HG03045 (cell line): ENCODE data around the gene RNFT2.

Experiments used
- ATAC-seq: cut with Tn5 transposase; IDR thresholded peaks from one replicate; pipeline ENCODE4 v1.9.1; 2021; ENCODE audit warnings: mild to moderate bottlenecking, moderate library complexity; ENCODE audit not compliant: unreplicated experiment

The RNFT2 gene, protein sequence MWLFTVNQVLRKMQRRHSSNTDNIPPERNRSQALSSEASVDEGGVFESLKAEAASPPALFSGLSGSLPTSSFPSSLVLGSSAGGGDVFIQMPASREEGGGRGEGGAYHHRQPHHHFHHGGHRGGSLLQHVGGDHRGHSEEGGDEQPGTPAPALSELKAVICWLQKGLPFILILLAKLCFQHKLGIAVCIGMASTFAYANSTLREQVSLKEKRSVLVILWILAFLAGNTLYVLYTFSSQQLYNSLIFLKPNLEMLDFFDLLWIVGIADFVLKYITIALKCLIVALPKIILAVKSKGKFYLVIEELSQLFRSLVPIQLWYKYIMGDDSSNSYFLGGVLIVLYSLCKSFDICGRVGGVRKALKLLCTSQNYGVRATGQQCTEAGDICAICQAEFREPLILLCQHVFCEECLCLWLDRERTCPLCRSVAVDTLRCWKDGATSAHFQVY

DNA sequence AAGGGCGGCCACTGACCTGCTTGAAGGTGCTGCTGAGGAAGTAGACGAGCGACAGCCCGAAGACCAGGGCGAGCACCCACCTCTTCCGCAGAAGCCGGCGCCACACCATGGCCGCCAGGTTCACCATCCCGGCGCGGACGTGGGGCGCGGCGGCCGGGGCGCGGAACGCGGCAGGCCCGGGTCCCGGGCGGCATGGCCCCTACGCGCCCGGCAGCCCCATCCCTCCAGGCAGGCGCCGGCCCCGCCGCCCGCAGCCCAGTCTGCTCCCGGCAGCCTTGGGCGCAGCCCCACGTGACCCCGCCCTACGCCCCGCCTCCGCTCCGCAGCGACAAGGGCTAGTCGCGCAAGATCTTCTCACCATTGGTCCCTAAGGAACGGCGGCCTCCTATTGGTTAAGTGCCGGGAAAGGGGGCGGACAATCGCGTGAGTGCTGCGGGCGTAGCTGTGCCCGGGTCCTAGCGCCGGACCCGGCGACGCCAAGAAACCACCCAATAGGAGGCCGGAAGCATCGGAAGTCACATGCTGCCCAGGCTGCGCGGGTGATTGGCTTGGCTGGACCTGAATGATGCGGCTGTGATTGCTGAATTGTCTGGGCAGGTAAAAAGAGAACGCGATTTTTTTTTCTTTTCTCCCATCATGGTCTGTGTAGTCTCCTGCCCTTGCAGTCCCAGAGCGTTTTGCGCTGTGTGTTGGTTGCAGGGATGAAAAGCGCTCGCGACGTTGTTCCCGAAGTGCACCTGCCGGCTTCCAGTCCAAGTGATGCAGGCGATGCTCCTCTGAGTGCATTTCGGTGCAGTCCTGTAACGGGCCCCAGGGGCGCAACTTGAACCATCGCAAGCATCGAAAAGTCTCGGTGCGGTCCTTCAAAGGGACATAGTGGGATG lies at the start of gene RNFT2, which contains the start of gene SPRING1:
Gene RNFT2 (plus strand): TSS at position 542 of the 884 bp plus-strand sequence. CDS start 2,183 bp downstream, outside the sequence.
Gene SPRING1 (minus strand): TSS at position 296 of the 884 bp plus-strand sequence. CDS start 169 bp downstream, at position 127.
- ATAC-seq: peak; percentile 98

DNA sequence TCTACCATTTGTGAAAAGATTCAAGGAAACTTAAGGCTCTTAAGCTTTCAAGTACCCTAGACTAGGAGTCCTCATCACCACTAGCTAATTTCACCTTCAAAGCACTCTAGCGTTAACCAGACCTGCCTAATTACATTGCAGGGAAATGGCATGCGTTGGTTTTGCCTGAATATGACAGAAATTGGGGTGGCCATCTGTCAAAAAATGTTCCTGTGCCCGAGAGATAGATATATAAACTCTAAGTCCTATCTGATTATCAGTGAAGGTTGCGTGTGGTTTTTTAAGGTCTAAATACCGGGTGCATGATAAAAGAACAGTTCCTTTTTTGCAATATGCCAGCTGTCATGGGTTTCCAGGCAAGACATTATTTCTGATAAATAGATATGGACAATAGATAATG lies 48.6 kb upstream of the RNFT2 start:
- ATAC-seq: no peak

DNA sequence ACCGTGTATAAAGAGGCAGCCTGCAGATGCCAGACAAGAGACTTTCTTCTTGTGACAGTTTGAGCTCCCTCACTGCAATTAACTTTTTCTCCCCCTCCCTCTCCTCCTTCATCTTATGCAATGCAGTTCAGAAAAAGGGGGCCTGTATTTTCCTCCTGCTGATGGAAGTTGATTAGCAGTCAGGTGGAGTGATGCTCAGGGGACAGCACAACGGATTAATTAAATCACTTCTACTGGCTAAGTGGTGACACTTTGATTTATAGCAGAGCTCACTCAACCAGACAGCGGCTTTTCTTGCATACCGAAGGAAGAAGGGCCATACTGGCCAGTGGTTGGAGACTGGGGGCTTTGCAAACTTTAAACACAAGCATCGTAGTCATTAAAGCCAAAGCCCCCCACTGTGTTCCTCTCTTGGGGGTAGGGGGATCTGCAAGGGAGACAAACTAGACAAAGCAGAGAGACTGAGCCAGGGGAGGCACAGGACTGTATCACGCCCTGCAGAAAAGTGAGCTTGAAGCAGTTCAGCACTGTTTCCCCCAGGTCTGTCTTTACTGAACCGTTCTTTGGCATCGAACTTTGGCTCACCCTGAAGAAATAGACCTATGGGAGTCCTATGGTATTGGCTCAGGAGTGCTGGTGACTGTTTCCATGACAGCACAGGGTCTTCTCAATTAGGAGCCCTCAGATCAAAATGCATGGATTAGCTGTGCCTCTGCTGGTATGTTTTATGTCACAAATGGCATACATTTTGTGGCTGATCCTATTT lies 48.0 kb upstream of the RNFT2 start:
- no peak for ATAC-seq

DNA sequence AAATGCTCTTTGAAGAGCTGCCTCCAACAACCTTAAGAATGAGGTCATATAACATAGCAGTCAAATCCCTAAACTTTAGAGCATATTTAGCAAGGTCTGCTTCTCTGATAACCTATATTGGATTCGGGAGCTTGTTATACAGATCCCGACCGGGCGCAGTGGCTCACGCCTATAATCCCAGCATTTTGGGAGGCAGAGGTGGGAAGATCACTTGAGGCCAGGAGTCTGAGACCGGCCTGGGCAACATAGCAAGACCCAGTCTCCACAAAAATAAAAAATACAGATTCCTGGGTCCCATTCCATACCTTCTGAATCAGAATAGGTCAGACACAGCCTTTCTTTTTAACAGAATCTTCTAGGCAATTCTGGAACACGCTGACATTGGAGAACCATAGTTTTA lies 46.9 kb upstream of the RNFT2 start:
- ATAC-seq: no peak

DNA sequence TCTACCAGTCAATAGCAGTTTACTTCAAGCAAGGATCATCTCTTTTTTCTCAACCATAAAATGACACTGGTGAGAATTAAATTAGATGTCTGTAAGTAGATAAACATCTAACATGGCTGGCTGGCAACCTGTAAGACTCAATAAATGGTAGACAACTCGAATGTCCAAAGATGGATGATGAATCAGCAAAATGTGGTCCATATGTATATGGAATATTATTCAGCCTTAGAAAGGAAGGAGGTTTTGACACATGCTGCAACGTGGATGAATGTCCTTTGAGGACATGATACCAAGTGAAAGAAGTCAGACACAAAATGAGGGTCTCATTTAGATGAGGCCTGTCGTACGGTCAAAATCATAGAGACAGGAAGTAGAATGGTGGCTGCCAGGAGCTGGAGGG lies 46.5 kb upstream of the RNFT2 start:
- no peak for ATAC-seq

DNA sequence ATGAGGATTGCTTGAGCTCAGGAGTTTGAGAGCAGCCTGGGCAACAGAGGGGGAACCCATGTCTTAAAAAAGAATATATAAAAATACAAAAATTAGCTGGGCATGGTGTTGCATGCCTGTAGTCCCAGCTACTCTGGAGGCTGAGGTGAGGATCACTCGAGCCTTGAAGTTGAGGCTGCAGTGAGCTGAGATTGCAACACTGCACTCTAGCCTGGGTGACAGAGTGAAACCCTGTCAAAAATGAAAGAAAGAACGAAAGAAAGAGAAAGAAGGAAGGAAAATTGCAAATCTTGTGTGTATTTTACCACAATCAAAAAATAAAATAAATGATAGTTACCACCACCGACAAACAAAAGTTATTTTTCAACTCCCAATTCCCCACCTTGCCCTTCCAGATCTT lies 45.5 kb upstream of the RNFT2 start:
- no peak for ATAC-seq

DNA sequence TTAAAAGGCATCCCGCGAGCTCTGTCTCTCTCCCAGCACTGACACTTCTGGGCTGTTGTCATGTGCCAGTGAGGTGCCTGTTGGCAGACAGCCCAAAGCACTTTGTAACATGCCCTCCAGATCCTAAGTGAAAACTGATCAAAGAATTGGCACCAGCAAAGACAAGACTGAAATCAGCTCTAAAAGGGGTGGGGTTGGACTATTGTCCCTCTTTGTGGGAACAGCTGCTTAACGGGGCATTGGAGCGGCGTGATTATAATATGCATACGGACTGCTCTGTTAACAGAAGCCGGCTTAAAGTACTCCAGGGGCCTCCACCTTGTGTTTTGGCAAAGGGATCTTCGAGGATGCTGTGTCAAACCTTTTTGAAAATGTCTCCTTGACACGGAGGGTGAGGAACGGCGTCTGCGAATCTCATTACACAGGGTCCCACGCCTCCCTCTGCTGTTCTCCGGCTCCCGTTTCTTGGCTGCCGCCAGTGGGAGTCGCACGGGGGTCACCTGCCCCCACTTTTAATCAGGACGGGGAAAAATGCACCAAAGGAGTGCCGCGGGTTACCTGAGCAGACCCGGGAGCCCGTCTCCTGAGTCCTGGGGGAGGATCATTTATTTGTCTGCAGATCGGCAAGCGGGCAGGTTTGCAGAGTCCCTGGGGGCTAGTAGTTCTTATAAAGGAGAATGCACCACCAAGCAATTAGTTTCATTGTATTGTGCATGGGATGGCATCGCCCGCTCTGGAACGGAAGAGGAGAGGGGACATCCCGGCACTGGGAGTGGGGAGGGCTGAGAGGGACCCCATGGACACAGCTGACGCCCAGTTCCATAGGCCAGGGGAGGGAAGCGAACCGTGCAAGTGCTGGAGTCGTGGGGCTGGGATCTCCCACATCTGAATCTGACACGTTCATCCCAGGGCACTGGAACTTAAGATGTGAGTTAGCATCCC lies 44.6 kb upstream of the RNFT2 start:
- no peak for ATAC-seq

DNA sequence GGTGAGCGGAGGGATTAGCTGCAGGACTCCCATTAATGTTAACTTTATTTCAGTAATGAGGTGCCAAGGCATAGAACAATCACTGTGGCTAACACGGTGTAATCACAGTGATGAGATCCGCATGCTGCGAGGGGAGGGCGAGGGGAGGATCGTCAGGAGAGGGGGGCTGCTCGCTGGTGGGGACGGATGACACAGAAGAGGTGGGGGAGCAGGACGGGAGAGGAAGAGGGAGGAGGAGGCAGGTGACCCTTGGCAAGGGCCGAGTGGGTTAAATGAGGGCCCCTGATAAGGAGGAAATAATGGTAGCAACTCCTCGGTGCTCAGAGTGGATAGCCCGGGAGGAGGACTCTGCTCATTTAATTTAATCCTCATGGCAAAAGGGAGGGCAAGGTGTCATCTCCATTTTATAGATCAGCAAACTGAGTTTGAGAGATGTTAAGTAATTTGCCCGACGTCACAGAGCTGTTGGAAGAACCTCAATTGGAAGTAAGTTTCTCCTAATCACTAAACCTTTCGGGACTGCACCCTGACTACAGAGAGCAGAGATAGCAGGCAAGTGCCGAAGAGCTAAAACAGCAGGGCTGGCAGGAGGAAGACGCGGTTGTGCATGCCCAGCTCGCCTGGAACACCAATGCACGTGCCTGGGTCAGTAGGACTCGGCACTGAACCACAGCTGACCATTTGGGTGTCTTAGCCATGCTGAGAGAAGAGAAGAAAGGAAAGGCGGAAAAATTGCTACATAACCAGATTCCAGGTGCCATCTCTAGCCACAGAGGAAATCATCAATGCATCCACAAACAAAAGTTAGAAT lies 43.3 kb upstream of the RNFT2 start:
- no peak for ATAC-seq

DNA sequence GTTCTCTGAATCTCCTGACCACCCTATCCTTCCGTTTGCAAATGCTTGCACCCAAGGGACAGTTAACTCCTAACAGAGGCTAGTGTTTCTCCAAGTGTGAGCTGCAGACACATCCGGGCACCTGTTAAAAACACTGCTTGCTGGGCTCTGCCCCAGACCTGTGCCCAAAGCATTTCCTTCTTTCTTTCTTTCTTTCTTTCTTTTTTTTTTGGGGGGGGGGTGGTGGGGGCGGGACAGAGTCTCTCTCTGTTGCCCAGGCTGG lies 42.7 kb upstream of the RNFT2 start:
- ATAC-seq: no peak

DNA sequence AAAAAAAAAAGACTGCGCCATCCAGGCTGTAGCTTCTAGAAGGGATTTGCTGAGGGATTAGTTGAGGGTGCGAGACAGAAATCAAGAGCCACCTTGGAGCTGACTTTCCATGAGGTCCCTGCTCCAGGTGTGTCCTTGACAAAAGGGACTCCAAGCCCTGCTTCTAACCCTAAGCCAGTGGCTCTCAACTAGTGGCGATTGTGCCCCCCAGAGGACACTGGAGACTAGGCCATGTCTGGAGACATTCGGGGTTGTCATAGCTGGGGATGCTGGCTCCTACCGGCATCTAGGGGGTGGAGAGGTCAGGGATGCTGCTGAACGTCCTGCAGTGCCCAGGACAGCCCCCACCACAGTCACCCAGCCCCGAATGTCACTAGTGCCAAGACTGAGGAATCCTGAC lies 40.8 kb upstream of the RNFT2 start:
- ATAC-seq: no peak

DNA sequence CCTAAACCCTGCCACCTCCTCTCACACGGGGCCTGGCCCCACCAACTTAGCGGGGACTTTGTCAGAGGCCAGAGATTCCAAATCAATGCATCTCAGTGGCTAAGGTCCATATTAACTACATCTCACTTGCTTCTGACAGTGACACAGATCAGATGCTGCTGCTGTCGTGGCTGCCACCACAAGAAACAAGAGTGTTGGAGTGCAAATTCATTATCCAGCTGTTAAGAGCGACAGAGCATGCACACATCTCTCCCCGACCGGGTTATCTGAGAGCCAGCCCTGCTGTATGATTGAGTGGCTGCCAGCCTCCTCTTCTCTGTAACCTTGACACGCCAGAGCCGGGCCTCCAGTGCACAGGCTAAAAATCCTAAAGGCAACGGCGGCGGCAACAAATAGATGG lies 40.4 kb upstream of the RNFT2 start:
- no peak for ATAC-seq

DNA sequence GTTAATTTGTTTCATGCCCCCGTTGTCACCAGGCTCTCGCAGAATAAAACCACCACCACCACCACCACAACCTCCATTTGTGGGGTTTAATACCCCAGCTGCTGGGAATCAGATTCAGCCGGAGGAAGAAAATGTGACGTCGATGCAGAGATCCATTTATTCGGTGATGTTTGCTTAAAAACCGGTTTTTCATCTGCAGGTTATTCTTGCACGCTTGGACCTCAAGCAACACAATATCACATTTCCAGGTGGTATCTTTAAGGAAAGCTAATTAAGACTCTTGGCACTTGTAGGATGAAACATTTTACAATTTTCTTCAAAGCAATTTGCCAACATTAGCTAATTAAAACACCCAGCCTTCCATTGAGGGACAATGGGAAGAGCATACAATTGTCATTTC lies 40.0 kb upstream of the RNFT2 start:
- ATAC-seq: no peak

DNA sequence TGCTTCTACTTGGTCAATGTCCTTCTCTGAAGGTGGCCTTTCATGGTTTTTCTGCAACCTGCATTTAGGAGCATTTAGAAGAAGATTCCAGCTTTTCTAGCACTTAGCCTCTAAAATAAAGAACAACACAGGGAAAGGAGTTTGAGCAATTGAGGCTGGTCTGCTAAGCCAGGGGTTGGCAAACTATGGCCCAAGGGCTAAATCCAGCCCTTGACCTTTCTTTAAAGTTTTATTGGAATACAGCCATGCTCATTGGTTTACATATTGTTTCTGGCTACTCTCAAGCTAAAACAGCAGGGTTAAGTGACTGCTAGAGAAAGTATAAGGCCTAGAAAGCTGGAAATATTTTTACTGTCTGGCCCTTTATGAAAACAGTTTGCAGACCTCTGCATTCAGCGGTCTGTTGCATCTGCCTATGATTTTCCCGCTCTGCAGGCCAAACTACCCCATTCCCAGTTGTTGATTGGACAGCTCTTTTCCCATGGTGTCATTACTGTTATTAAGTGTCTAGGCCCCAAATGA lies 39.5 kb upstream of the RNFT2 start:
- ATAC-seq: no peak

DNA sequence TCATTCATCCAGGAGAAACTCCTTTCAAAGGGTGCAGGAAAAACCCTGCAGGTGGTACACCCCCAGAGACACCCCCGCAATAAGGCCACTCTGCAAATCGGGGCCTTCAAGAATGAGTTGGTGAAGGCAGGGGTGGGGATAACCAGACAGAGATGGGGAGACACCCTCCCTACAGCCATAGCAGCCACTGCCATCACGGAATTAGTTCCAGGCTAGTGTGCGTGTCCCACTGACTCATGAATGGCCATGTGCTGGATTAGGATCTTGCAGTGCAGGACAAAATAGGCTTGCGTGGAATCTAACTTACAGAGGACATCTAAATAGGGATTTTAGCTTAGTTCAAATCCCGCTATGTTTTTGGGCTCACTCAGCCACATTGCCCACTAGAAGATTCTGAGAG lies 38.0 kb upstream of the RNFT2 start:
- ATAC-seq: no peak

DNA sequence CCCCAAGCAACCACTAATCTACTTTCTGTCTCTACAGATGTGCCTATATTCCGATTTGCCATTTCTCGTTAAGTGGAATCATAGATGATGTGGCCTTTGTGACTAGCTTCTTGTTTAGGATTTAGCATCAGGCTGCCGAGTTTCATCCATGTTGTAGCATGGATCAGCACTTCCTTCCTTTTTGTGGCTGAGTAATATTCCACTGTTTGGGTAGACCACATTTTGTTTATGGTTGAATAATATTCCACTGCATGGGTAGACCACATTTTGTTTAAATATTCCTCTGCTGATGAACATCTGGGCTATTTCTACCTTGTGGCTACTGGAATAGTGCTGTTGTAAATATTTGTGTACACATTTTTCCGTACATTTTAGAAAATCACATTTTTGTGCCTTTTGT lies 36.7 kb upstream of the RNFT2 start:
- no peak for ATAC-seq

DNA sequence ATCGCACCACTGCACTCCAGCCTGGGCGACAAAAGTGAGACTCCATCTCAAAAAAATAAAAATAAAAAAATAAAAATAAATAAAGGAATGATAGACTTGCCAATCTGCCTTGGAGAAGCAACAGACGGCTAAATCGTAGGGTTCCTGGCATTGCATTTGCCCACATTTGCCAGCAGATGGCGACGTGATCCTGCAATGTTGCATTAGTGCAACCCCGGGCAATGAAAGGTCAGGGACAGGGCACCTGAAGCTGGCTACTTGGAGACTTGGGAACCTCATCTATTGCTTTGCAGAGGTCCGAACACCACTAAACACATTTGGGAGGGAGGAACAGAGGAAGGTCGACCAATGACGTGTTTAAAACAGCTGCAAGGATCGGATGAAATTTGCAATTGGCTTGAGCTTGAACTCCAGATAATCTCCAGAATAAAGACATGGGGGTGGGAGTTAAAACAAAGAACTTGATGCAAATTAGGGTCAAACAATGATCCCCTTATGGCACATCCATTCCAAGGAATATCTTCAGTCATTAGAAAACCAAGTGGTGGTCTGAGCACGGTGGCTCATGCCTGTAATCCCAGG lies 34.8 kb upstream of the RNFT2 start:
- no peak for ATAC-seq

DNA sequence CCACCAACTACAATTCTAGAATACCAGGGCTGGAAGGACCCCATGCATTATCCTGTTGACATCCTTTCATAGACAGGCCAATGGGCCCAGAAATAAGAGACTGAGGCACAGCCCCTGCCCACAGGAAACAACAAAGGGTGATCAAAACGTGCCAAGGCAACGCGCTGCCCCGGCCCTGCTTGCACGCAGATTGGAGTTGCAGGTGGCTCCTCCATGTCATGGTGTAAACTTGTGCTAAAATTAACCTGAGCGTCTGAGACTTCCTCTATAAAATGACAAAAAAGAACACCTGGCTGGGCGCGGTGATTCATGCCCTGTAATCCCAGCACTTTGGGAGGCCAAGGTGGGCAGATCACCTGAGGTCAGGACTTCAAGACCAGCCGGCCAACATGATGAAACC lies 30.4 kb upstream of the RNFT2 start:
- no peak for ATAC-seq

DNA sequence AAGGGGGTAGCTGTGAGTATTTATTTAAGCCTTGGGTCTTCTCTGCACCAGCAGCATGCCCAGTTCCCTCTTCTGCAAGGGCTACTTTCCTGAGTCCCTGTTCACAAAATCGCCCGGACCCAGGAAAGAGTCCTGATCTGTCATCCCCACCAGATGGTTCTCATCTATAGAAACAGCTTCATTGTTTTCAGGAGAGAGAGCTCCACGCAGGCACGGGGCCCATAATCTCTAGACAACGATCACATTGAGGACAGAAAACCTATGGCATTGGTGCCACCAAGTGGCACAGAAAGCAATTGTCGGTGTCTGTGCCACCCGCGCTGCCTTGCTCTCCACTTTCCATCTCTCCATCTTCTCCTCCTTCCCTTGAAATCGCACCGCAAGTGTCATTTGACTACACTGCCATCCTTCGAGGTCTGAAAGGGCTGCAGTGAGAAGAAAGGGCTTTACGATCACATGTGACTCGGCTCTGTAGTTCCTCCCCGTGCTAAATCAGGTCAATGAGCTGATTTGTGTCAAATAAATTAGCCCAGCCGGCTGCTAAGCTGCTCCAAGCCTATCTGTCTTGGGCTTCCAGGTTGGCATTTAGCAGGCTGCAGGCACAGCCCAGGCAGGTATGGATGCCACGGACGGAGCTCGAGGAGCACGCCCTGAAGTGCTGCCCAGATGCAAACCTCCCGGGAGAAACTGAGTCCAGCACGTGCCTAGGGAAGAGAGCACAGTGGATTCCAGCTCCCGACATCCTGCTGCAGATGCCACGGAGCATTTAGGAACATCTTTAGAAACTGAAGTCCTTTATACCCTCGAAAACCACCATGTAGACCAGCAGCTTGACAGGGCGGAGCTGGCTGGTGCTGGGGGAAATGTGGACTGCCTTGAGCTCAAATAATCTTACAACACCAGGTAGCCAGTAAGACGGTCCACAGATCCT lies 29.0 kb upstream of the RNFT2 start:
- no peak for ATAC-seq
